Trophoblast cell (in vitro differentiated cells and primary cell): ENCODE data around the gene RFTN1.

Source experiments
- DNase-seq, 2 donors: peaks; one replicate each; pipeline ENCODE4 v3.0.0-alpha.2; 2016
- H2AFZ ChIP-seq: 2 replicates; pipeline ENCODE4 v1.6.1; 2013; ENCODE audit warnings: low read length, moderate library complexity, mild to moderate bottlenecking; ENCODE audit not compliant: insufficient read depth, poor library complexity
- H2AK5ac ChIP-seq: 2 replicates; pipeline ENCODE4 v1.6.1; 2013; ENCODE audit warnings: mild to moderate bottlenecking, low read length
- H2BK120ac ChIP-seq: 2 replicates; pipeline ENCODE4 v1.6.1; 2013; ENCODE audit warnings: low read length, mild to moderate bottlenecking, moderate library complexity; ENCODE audit not compliant: insufficient read depth, poor library complexity
- H2BK12ac ChIP-seq: 2 replicates; pipeline ENCODE4 v1.6.1; 2013; ENCODE audit warnings: mild to moderate bottlenecking, low read length, moderate library complexity
- H2BK5ac ChIP-seq: 2 replicates; pipeline ENCODE4 v1.6.1; 2013; ENCODE audit warnings: low read length, low read depth, moderate library complexity, mild to moderate bottlenecking; ENCODE audit not compliant: poor library complexity
- H3K14ac ChIP-seq: 2 replicates; pipeline ENCODE4 v1.6.1; 2013; ENCODE audit warnings: mild to moderate bottlenecking, low read length
- H3K18ac ChIP-seq: 2 replicates; pipeline ENCODE4 v1.6.1; 2013; ENCODE audit warnings: mild to moderate bottlenecking, low read length
- H3K23ac ChIP-seq: 2 replicates; pipeline ENCODE4 v1.6.1; 2013; ENCODE audit warnings: low read length
- H3K27ac ChIP-seq: 2 replicates; pipeline ENCODE4 v1.5.1; 2013; ENCODE audit warnings: low read depth, mild to moderate bottlenecking, inconsistent platforms, low read length, moderate library complexity
- H3K27me3 ChIP-seq: 2 replicates; pipeline ENCODE4 v1.6.1; 2013; ENCODE audit warnings: inconsistent platforms, mild to moderate bottlenecking, low read length, moderate library complexity; ENCODE audit not compliant: insufficient read depth
- H3K36me3 ChIP-seq, 2 experiments: 1 replicate in 1 of 2; 2 replicates in 1 of 2; pipeline ENCODE4 v1.6.1; 2013; ENCODE audit warnings: low read length in 2 of 2, mild to moderate bottlenecking in 2 of 2, moderate library complexity in 1 of 2; ENCODE audit not compliant: insufficient read depth in 2 of 2, control insufficient read depth in 1 of 2
- H3K4ac ChIP-seq: 2 replicates; pipeline ENCODE4 v1.6.1; 2013; ENCODE audit warnings: low read depth, mild to moderate bottlenecking, low read length, moderate library complexity
- H3K4me1 ChIP-seq, 2 experiments: 1 replicate in 1 of 2; 2 replicates in 1 of 2; pipeline ENCODE4 v1.6.1; 2013; ENCODE audit warnings: low read length in 2 of 2, mild to moderate bottlenecking in 2 of 2, moderate library complexity in 1 of 2; ENCODE audit not compliant: insufficient read depth in 2 of 2, control insufficient read depth in 1 of 2
- H3K4me2 ChIP-seq: 2 replicates; pipeline ENCODE4 v1.6.1; 2013; ENCODE audit warnings: inconsistent platforms, mild to moderate bottlenecking, low read length, moderate library complexity
- H3K4me3 ChIP-seq: 2 replicates; pipeline ENCODE4 v1.5.1; 2013; ENCODE audit warnings: mild to moderate bottlenecking, low read depth, low read length, inconsistent platforms
- H3K79me1 ChIP-seq: one replicate; pipeline ENCODE4 v1.6.1; 2013; ENCODE audit warnings: low read length
- H3K79me2 ChIP-seq: 2 replicates; pipeline ENCODE4 v1.6.1; 2013; ENCODE audit warnings: low read length, mild to moderate bottlenecking; ENCODE audit not compliant: control insufficient read depth, insufficient read depth, poor library complexity
- H3K9ac ChIP-seq: 2 replicates; pipeline ENCODE4 v1.6.1; 2013; ENCODE audit warnings: mild to moderate bottlenecking, low read length
- H3K9me3 ChIP-seq: 2 replicates; pipeline ENCODE4 v1.6.1; 2013; ENCODE audit warnings: low read depth, mild to moderate bottlenecking, control low read depth, inconsistent platforms, low read length; ENCODE audit not compliant: insufficient read depth
- H4K12ac ChIP-seq: 2 replicates; pipeline ENCODE4 v1.6.1; 2013; ENCODE audit warnings: low read depth, mild to moderate bottlenecking, low read length, moderate library complexity
- H4K8ac ChIP-seq: 2 replicates; pipeline ENCODE4 v1.6.1; 2013; ENCODE audit warnings: low read depth, mild to moderate bottlenecking, low read length, moderate library complexity
- H4K91ac ChIP-seq: one replicate; pipeline ENCODE4 v1.6.1; 2013; ENCODE audit warnings: low read depth, mild to moderate bottlenecking, low read length, moderate library complexity
- WGBS: extraction: QIAGEN DNeasy Blood & Tissue Kit; methylation state at CpG from one replicate; pipeline ENCODE4 v1.1.7; 2013; ENCODE audit warnings: missing lambda C conversion rate; ENCODE audit not compliant: insufficient read length, insufficient coverage; ENCODE audit errors: extremely low coverage; 5-methylcytosine and 5-hydroxymethylcytosine counted together

Gene RFTN1

GRCh38 chr3:16533928-16534574 is 20.6 kb upstream of the RFTN1 start:
- H3K36me3 ChIP-seq, result no peaks in the 10 kb centered on the region
- no peak overlapping the region for H3K14ac ChIP-seq
- DNase-seq, result no peak
- H2AK5ac ChIP-seq, result no peak overlapping the region
- H3K79me1 ChIP-seq, result no peaks in the 10 kb centered on the region
- no peaks in the 10 kb centered on the region for H3K9me3 ChIP-seq
- H4K91ac ChIP-seq, result no peak overlapping the region
- no peak overlapping the region for H2BK12ac ChIP-seq
- H3K79me2 ChIP-seq, result no peaks in the 10 kb centered on the region
- H2BK5ac ChIP-seq, result no peak overlapping the region
- H3K27me3 ChIP-seq, result no peaks in the 10 kb centered on the region
- no peak overlapping the region for H4K12ac ChIP-seq
- no peak overlapping the region for H3K4me3 ChIP-seq
- no peak overlapping the region for H4K8ac ChIP-seq
- no peaks in the 10 kb centered on the region for H3K4me1 ChIP-seq
- no CpG with 5 or more reads among the region's 5 CpGs for WGBS
- H2AFZ ChIP-seq, result no peak overlapping the region
- no peak overlapping the region for H3K27ac ChIP-seq
- H2BK120ac ChIP-seq, result no peak overlapping the region
- no peak overlapping the region for H3K4me2 ChIP-seq
- no peak overlapping the region for H3K9ac ChIP-seq
- no peak overlapping the region for H3K18ac ChIP-seq
- no peak overlapping the region for H3K4ac ChIP-seq
- H3K23ac ChIP-seq, result no peak overlapping the region

DNA sequence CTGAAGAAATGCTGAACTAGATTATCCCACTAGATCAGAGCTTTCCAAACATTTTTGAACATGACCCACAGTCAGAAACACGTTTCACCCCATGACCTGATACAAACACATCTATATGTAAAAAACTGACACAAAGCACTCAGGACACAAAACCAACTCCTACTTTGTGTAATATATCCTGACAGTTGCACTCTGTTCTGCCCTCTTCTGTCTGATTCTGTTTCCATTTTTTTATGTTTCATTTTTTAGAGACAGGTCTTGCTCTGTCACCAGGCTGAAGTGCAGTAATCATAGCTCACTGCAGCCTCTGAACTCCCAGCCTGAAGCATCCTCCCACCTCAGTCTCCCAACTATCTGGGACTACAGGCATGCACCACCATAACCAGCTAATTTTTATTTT is 15.8 kb upstream of the RFTN1 start:
- no peak overlapping the region for H4K91ac ChIP-seq
- no peak overlapping the region for H4K8ac ChIP-seq
- H3K18ac ChIP-seq, result no peak overlapping the region
- H2AK5ac ChIP-seq, result no peak overlapping the region
- H4K12ac ChIP-seq, result no peak overlapping the region
- H2BK5ac ChIP-seq, result no peak overlapping the region
- no peak overlapping the region for H3K14ac ChIP-seq
- no peak for DNase-seq
- H3K9me3 ChIP-seq, result no peaks in the 10 kb centered on the region
- no peaks in the 10 kb centered on the region for H3K79me2 ChIP-seq
- no peak overlapping the region for H2AFZ ChIP-seq
- H3K36me3 ChIP-seq, result no peaks in the 10 kb centered on the region
- H3K4me1 ChIP-seq, result no peaks in the 10 kb centered on the region
- no peak overlapping the region for H3K4ac ChIP-seq
- H3K23ac ChIP-seq, result no peak overlapping the region
- H3K4me3 ChIP-seq, result no peak overlapping the region
- H3K4me2 ChIP-seq, result no peak overlapping the region
- H3K9ac ChIP-seq, result no peak overlapping the region
- no CpG with 5 or more reads among the region's 1 CpG for WGBS
- no peak overlapping the region for H2BK12ac ChIP-seq
- H3K27ac ChIP-seq, result no peak overlapping the region
- H2BK120ac ChIP-seq, result no peak overlapping the region
- H3K27me3 ChIP-seq, result no peaks in the 10 kb centered on the region
- no peaks in the 10 kb centered on the region for H3K79me1 ChIP-seq

- H3K4me1 ChIP-seq, result no peaks in the 10 kb centered on the region
- H3K14ac ChIP-seq, result no peak overlapping the region
- H3K4me3 ChIP-seq, result peak overlapping the region; percentile 18
- H3K27me3 ChIP-seq, result no peaks in the 10 kb centered on the region
- no peak overlapping the region for H3K27ac ChIP-seq
- H3K36me3 ChIP-seq, result no peaks in the 10 kb centered on the region
- no peak overlapping the region for H3K4me2 ChIP-seq
- no peak overlapping the region for H3K23ac ChIP-seq
- H2BK5ac ChIP-seq, result no peak overlapping the region
- no peak overlapping the region for H2BK120ac ChIP-seq
- no peak overlapping the region for H4K12ac ChIP-seq
- no peak for DNase-seq
- no peak overlapping the region for H3K9ac ChIP-seq
- H2AFZ ChIP-seq, result no peak overlapping the region
- H3K9me3 ChIP-seq, result no peaks in the 10 kb centered on the region
- H2BK12ac ChIP-seq, result no peak overlapping the region
- no CpG with 5 or more reads among the region's 4 CpGs for WGBS
- no peak overlapping the region for H2AK5ac ChIP-seq
- no peaks in the 10 kb centered on the region for H3K79me1 ChIP-seq
- H3K79me2 ChIP-seq, result no peaks in the 10 kb centered on the region
- no peak overlapping the region for H4K91ac ChIP-seq
- no peak overlapping the region for H4K8ac ChIP-seq
- H3K4ac ChIP-seq, result no peak overlapping the region
- H3K18ac ChIP-seq, result no peak overlapping the region
Measured at GRCh38 chr3:16528581-16528993, 15.1 kb upstream of the RFTN1 start.

- H3K4me2 ChIP-seq, result no peak overlapping the region
- no peak overlapping the region for H3K4ac ChIP-seq
- H3K4me3 ChIP-seq, result no peak overlapping the region
- H3K79me2 ChIP-seq, result no peaks in the 10 kb centered on the region
- H4K8ac ChIP-seq, result no peak overlapping the region
- WGBS, result no CpG with 5 or more reads among the region's 5 CpGs
- H3K18ac ChIP-seq, result no peak overlapping the region
- no peaks in the 10 kb centered on the region for H3K4me1 ChIP-seq
- H2BK12ac ChIP-seq, result no peak overlapping the region
- H3K23ac ChIP-seq, result no peak overlapping the region
- no peaks in the 10 kb centered on the region for H3K79me1 ChIP-seq
- H3K36me3 ChIP-seq, result no peaks in the 10 kb centered on the region
- H4K12ac ChIP-seq, result no peak overlapping the region
- no peak overlapping the region for H3K27ac ChIP-seq
- H2BK5ac ChIP-seq, result no peak overlapping the region
- no peak overlapping the region for H2AK5ac ChIP-seq
- H3K9me3 ChIP-seq, result no peaks in the 10 kb centered on the region
- no peak overlapping the region for H2AFZ ChIP-seq
- H4K91ac ChIP-seq, result no peak overlapping the region
- H3K27me3 ChIP-seq, result no peaks in the 10 kb centered on the region
- H3K14ac ChIP-seq, result no peak overlapping the region
- H2BK120ac ChIP-seq, result no peak overlapping the region
- no peak overlapping the region for H3K9ac ChIP-seq
- no peak for DNase-seq
Measured at GRCh38 chr3:16528106-16528505, 14.6 kb upstream of the RFTN1 start.
